ENCODE results near the gene DOCK4.

GRCh38 chr7:112080978-112081377 is 125.2 kb downstream of the DOCK4 start:
- TF ChIP-seq CTCF (IDR thresholded peaks at IDR 0.05; ENCODE audit: insufficient read depth, low read length) = no peak
- no peak for TF ChIP-seq GABPA (IDR thresholded peaks at IDR 0.05; ENCODE audit: low read depth)
- no peak for TF ChIP-seq POLR2AphosphoS5 (IDR thresholded peaks at IDR 0.05; ENCODE audit: low read depth)
- TF ChIP-seq REST (IDR thresholded peaks at IDR 0.05; ENCODE audit: insufficient replicate concordance, low read depth) = no peak
